Gastroesophageal sphincter (tissue), 4 donors: ENCODE data around the gene RRP12. TPM values are rescaled to one million over a fixed set of nuclear protein-coding genes. Genes with fewer than 3 reads are reported as not detected.
"Not testable (repeated sequence)": the region's sequence is repeated elsewhere in the genome, so short reads cannot be mapped to it uniquely, and the experiment has no call there.

Experiments used
- ATAC-seq: fragments of 150-250 bp; one replicate; pipeline ENCODE4 v1.9.1; 2016; ENCODE audit warnings: mild to moderate bottlenecking, moderate library complexity
- H3K27ac ChIP-seq, 4 donors: fragments of 200-600 bp; sonication (generic) in 3 of 4; 1 replicate in 3 of 4; 2 replicates in 1 of 4; pipeline ENCODE4 v1.5.1; 2016 to 2019
- H3K27me3 ChIP-seq: fragments of 200-600 bp; sonication (generic); one replicate; pipeline ENCODE4 v1.5.1; 2019
- H3K36me3 ChIP-seq, 2 donors: fragments of 200-600 bp; sonication (generic); one replicate each; pipeline ENCODE4 v1.5.1; 2019; ENCODE audit warnings: control low read depth in 1 of 2
- H3K4me1 ChIP-seq, 3 donors: fragments of 200-600 bp; sonication (generic); 1 replicate in 2 of 3; 2 replicates in 1 of 3; pipeline ENCODE4 v1.5.1; 2016 to 2019; ENCODE audit warnings: control low read depth in 2 of 3
- H3K4me3 ChIP-seq, 2 donors: fragments of 200-600 bp; sonication (generic); one replicate each; pipeline ENCODE4 v1.5.1; 2019; ENCODE audit warnings: mild to moderate bottlenecking in 1 of 2, moderate library complexity in 1 of 2
- H3K9me3 ChIP-seq, 3 donors: fragments of 200-600 bp; sonication (generic); one replicate each; pipeline ENCODE4 v1.5.1; 2017 to 2019; ENCODE audit warnings: control low read depth in 2 of 3
- EP300 ChIP-seq: sonication (generic); formaldehyde crosslinking; IDR thresholded peaks from one replicate; pipeline ENCODE4 v1.6.1; 2017; ENCODE audit warnings: antibody characterized with exemption, mild to moderate bottlenecking
- POLR2A ChIP-seq, 2 donors: fragments of 450-650 bp; IDR thresholded peaks; one replicate each; pipeline ENCODE4 v1.6.1; 2017; ENCODE audit warnings: antibody characterized with exemption in 2 of 2, mild to moderate bottlenecking in 2 of 2, moderate library complexity in 1 of 2
- POLR2AphosphoS5 ChIP-seq: sonication (generic); formaldehyde crosslinking; IDR thresholded peaks from one replicate; pipeline ENCODE4 v1.6.1; 2017; ENCODE audit warnings: antibody characterized with exemption
- WGBS, 2 donors: methylation state at CpG; one replicate each; pipeline ENCODE4 v1.1.5; 2018; ENCODE audit warnings: low coverage in 1 of 2; 5-methylcytosine and 5-hydroxymethylcytosine counted together
- total RNA-seq, 4 donors: library from RNA; depleted of rRNA; stranded (reverse); fragments of >200 nt; gene quantifications; one replicate each; pipeline ENCODE4 v1.1.0, GENCODE V29; 2016
- TF ChIP-seq, protein P1 (sequence below), 4 experiments: fragments of 200-600 bp in 2 of 4; fragments of 450-650 bp in 2 of 4; sonication (generic) in 1 of 4; IDR thresholded peaks; one replicate each; pipeline ENCODE4 v1.5.1; 2017 to 2019; ENCODE audit warnings: antibody characterized with exemption in 4 of 4, mild to moderate bottlenecking in 2 of 4, moderate library complexity in 2 of 4

Gene RRP12
- total RNA-seq, 4 donors from 2014 or later = 6.7 to 25.3 (median 11.8) TPM

GRCh38 chr10:97347317-97347716 is 53.8 kb downstream of the RRP12 start:
- Histone ChIP-seq H3K4me1 (no peaks in the 10 kb centered on the region), H3K4me3 (no peak overlapping the region), H3K36me3 (peaks cover 0 to 12% of the 10 kb centered on the region in 2 donors), H3K27ac (no peak overlapping the region), H3K27me3 (no peaks in the 10 kb centered on the region), H3K9me3 (no peaks in the 10 kb centered on the region)
- 91% methylated on average over 4 of the region's 4 CpGs for WGBS, 2 donors
- TF ChIP-seq POLR2A (IDR thresholded peaks at IDR 0.05) (no peak), POLR2AphosphoS5 (no peak), EP300 (no peak)
- TF ChIP-seq, protein P1, sequence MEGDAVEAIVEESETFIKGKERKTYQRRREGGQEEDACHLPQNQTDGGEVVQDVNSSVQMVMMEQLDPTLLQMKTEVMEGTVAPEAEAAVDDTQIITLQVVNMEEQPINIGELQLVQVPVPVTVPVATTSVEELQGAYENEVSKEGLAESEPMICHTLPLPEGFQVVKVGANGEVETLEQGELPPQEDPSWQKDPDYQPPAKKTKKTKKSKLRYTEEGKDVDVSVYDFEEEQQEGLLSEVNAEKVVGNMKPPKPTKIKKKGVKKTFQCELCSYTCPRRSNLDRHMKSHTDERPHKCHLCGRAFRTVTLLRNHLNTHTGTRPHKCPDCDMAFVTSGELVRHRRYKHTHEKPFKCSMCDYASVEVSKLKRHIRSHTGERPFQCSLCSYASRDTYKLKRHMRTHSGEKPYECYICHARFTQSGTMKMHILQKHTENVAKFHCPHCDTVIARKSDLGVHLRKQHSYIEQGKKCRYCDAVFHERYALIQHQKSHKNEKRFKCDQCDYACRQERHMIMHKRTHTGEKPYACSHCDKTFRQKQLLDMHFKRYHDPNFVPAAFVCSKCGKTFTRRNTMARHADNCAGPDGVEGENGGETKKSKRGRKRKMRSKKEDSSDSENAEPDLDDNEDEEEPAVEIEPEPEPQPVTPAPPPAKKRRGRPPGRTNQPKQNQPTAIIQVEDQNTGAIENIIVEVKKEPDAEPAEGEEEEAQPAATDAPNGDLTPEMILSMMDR (IDR thresholded peaks at IDR 0.05) = no peak
- ATAC-seq = no peak

DNA sequence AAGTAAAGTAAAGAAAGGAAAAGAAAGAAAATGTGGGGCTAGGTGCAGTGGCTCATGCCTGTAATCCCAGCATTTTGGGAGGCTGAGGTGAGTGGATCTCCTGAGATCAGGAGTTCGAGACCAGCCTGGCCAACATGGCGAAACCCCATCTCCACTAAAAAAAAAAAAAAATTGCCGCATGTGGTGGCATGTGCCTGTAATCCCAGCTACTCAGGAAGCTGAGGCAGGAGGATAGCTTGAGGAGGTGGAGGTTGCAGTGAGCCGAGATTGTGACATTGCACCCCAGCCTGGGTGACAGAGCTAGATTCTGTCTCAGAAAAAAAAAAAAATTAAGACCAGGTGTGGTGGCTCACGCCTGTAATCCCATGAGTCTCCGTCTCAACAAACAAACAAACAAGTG is 57.5 kb downstream of the RRP12 start:
- not testable (repeated sequence) for H3K9me3 ChIP-seq, H3K27me3 ChIP-seq, ATAC-seq, H3K4me1 ChIP-seq, H3K4me3 ChIP-seq, H3K36me3 ChIP-seq, H3K27ac ChIP-seq
- 95 to 100% methylated on average over 2 of the region's 6 CpGs for WGBS, 2 donors

DNA sequence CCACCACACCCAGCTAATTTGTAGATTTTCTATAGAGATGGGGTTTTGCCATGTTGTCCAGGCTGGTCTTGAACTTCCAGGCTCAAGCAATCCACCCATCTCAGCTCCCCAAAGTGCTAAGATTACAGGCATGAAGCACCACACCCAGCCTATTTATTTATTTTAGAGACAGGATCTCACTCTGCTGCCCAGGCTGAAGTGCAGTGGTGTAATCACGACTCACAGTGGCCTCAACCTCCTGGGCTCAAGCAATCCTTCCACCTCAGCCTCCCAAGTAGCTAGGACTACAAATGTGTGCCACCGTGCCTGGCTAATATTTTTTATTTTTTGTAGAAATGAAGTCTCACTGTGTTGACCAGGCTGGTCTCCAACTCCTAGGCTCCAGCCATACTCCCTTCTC is 59.7 kb downstream of the RRP12 start:
- WGBS, 2 donors = 72 to 75% methylated on average over 2 of the region's 2 CpGs
- H3K27ac ChIP-seq = no peak overlapping the region
- TF ChIP-seq EP300 (no peak), POLR2AphosphoS5 (no peak), POLR2A (IDR thresholded peaks at IDR 0.05) (no peak)
- TF ChIP-seq, protein P1 (IDR thresholded peaks at IDR 0.05) = no peak
- no peak for ATAC-seq
- no peak overlapping the region for H3K4me3 ChIP-seq
- H3K36me3 ChIP-seq = no peaks in the 10 kb centered on the region
- no peaks in the 10 kb centered on the region for H3K9me3 ChIP-seq
- peaks cover 0 to 18% (median 3%) of the 10 kb centered on the region in 3 donors for H3K4me1 ChIP-seq
- no peaks in the 10 kb centered on the region for H3K27me3 ChIP-seq

DNA sequence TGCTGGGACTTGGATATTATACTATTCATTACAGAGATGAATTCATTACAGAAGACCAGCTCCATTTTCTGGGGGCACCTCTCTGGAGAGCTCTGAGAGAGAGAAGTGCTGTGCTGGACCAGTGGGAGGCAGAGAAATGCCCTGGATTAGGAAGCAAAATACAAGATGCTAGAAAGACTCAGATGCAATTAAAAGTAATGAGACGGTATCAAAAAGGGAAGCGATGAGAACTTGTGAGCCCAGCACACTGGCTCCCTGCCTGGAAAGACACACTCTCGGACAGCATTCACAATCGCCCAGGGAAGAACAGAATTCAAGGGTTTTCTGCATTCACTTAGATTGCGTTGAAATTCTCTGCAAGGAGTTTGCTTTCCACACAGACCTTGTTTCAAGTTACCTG is 63.1 kb downstream of the RRP12 start:
- WGBS, 2 donors = 28% methylated on average over 5 of the region's 5 CpGs
- peaks cover 0 to 39% (median 12%) of the 10 kb centered on the region in 3 donors for H3K4me1 ChIP-seq
- no peak overlapping the region for H3K4me3 ChIP-seq
- H3K27ac ChIP-seq = peak overlapping the region in 2 of 4 donors; percentile 58 to 64
- ATAC-seq = no peak
- no peaks in the 10 kb centered on the region for H3K9me3 ChIP-seq
- H3K36me3 ChIP-seq = no peaks in the 10 kb centered on the region
- H3K27me3 ChIP-seq = no peaks in the 10 kb centered on the region
- TF ChIP-seq, protein P1 (IDR thresholded peaks at IDR 0.05) = no peak
- TF ChIP-seq POLR2A (IDR thresholded peaks at IDR 0.05) (no peak), EP300 (no peak)

GRCh38 chr10:97336942-97337831 is 64.0 kb downstream of the RRP12 start:
- no peak for ATAC-seq
- no peaks in the 10 kb centered on the region for H3K9me3 ChIP-seq
- no peak overlapping the region for H3K4me3 ChIP-seq
- TF ChIP-seq POLR2AphosphoS5 (no peak), POLR2A (IDR thresholded peaks at IDR 0.05) (no peak), EP300 (no peak)
- TF ChIP-seq, protein P1 (IDR thresholded peaks at IDR 0.05) = no peak
- 9 to 13% methylated on average over 4 to 5 of the region's 11 CpGs for WGBS, 2 donors
- peaks cover 0 to 47% (median 14%) of the 10 kb centered on the region in 3 donors for H3K4me1 ChIP-seq
- H3K27ac ChIP-seq = peak overlapping the region in 3 of 4 donors; percentile 58 to 69 (median 64)
- no peaks in the 10 kb centered on the region for H3K27me3 ChIP-seq
- H3K36me3 ChIP-seq = no peaks in the 10 kb centered on the region
